ENCODE data around the gene EID3.

- no peak for TF ChIP-seq USF2 (CRISPR knock-in tag; IDR thresholded peaks at IDR 0.05)
- TF ChIP-seq, protein P1, sequence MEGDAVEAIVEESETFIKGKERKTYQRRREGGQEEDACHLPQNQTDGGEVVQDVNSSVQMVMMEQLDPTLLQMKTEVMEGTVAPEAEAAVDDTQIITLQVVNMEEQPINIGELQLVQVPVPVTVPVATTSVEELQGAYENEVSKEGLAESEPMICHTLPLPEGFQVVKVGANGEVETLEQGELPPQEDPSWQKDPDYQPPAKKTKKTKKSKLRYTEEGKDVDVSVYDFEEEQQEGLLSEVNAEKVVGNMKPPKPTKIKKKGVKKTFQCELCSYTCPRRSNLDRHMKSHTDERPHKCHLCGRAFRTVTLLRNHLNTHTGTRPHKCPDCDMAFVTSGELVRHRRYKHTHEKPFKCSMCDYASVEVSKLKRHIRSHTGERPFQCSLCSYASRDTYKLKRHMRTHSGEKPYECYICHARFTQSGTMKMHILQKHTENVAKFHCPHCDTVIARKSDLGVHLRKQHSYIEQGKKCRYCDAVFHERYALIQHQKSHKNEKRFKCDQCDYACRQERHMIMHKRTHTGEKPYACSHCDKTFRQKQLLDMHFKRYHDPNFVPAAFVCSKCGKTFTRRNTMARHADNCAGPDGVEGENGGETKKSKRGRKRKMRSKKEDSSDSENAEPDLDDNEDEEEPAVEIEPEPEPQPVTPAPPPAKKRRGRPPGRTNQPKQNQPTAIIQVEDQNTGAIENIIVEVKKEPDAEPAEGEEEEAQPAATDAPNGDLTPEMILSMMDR (IDR thresholded peaks at IDR 0.05) = no peak
- no peak for TF ChIP-seq ZNF263 (CRISPR knock-in tag; IDR thresholded peaks at IDR 0.05; ENCODE audit: low read depth)
- no peak for TF ChIP-seq TEAD4 (CRISPR knock-in tag; IDR thresholded peaks at IDR 0.05)
- no peak for TF ChIP-seq PREB (CRISPR knock-in tag; IDR thresholded peaks at IDR 0.05; ENCODE audit: borderline replicate concordance)
- TF ChIP-seq, protein P2, sequence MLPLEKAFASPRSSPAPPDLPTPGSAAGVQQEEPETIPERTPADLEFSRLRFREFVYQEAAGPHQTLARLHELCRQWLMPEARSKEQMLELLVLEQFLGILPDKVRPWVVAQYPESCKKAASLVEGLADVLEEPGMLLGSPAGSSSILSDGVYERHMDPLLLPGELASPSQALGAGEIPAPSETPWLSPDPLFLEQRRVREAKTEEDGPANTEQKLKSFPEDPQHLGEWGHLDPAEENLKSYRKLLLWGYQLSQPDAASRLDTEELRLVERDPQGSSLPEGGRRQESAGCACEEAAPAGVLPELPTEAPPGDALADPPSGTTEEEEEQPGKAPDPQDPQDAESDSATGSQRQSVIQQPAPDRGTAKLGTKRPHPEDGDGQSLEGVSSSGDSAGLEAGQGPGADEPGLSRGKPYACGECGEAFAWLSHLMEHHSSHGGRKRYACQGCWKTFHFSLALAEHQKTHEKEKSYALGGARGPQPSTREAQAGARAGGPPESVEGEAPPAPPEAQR (CRISPR knock-in tag; IDR thresholded peaks at IDR 0.05) = no peak
- TF ChIP-seq ESRRA (CRISPR knock-in tag; IDR thresholded peaks at IDR 0.05; ENCODE audit: borderline replicate concordance) = no peak
- TF ChIP-seq, protein P3, sequence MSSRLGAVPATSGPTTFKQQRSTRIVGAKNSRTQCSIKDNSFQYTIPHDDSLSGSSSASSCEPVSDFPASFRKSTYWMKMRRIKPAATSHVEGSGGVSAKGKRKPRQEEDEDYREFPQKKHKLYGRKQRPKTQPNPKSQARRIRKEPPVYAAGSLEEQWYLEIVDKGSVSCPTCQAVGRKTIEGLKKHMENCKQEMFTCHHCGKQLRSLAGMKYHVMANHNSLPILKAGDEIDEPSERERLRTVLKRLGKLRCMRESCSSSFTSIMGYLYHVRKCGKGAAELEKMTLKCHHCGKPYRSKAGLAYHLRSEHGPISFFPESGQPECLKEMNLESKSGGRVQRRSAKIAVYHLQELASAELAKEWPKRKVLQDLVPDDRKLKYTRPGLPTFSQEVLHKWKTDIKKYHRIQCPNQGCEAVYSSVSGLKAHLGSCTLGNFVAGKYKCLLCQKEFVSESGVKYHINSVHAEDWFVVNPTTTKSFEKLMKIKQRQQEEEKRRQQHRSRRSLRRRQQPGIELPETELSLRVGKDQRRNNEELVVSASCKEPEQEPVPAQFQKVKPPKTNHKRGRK (CRISPR knock-in tag; IDR thresholded peaks at IDR 0.05; ENCODE audit: borderline replicate concordance) = no peak
- TF ChIP-seq SMAD3 (CRISPR knock-in tag; IDR thresholded peaks at IDR 0.05; ENCODE audit: borderline replicate concordance) = no peak
- no peak for TF ChIP-seq SP1 (CRISPR knock-in tag; conservative IDR thresholded peaks at IDR 0.05)
These were observed 9.1 kb downstream of the EID3 start for GRCh38 chr12:104312654-104313053.

Measured in WTC11 (cell line).